ENCODE data around the gene ARHGAP1.

The ARHGAP1 gene

DNA sequence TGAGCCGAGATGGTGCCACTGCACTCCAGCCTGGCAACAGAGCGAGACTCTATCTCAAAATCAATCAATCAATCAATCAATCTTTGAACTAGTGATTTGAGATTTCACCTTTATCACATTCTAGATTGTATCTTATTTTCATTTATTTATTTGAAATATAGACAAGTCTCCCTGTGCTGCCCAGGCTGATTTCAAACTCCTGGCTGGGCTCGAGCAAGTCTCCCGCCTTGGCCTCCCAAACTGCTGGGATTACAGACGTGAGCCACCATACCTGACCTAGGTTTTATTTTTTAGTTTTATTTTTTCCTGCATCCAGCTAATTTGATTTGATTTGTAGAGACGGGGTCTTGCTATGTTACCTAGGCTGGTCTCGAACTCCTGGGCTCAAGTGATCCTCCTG, 35.7 kb upstream of the ARHGAP1 start:
- H3K36me3 ChIP-seq (replicated peaks): peaks cover 5% of the 10 kb centered on the region
- in situ Hi-C loops (cut with HindIII; ENCODE audit: low pct_ligation_motif_present, low sequenced_read_pairs): no loop called here
- H3K27ac ChIP-seq: no peak overlapping the region
- no peaks in the 10 kb centered on the region for H3K27me3 ChIP-seq (replicated peaks)
- DNase-seq: no peak
- TF ChIP-seq, protein P1, sequence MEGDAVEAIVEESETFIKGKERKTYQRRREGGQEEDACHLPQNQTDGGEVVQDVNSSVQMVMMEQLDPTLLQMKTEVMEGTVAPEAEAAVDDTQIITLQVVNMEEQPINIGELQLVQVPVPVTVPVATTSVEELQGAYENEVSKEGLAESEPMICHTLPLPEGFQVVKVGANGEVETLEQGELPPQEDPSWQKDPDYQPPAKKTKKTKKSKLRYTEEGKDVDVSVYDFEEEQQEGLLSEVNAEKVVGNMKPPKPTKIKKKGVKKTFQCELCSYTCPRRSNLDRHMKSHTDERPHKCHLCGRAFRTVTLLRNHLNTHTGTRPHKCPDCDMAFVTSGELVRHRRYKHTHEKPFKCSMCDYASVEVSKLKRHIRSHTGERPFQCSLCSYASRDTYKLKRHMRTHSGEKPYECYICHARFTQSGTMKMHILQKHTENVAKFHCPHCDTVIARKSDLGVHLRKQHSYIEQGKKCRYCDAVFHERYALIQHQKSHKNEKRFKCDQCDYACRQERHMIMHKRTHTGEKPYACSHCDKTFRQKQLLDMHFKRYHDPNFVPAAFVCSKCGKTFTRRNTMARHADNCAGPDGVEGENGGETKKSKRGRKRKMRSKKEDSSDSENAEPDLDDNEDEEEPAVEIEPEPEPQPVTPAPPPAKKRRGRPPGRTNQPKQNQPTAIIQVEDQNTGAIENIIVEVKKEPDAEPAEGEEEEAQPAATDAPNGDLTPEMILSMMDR (IDR thresholded peaks at IDR 0.05; ENCODE audit: low read depth, low read length, missing control alignments): no peak
- H3K4me3 ChIP-seq (ENCODE audit: low read depth, low read length): no peak overlapping the region

DNA sequence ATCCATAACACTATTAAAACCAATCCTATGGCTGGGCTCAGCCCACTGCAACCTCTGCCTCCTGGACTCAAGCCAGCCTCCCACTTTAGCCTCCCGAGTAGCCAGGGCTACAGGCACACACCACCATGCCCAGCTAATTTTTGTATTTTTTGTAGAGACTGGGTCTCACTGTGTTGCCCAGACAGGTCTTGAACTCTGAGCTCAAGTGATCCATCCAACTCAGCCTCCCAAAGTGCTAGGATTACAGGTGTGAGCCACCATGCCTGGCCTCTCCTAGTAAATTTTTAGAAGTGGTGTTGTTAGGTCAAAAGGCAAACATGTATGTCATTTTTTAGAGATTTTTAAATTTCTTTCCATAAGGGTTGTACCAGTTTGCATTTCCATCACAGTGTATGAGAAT, 32.8 kb upstream of the ARHGAP1 start:
- in situ Hi-C loops (cut with HindIII; ENCODE audit: low pct_ligation_motif_present, low sequenced_read_pairs): no loop called here
- H3K4me3 ChIP-seq (ENCODE audit: low read depth, low read length): no peak overlapping the region

DNA sequence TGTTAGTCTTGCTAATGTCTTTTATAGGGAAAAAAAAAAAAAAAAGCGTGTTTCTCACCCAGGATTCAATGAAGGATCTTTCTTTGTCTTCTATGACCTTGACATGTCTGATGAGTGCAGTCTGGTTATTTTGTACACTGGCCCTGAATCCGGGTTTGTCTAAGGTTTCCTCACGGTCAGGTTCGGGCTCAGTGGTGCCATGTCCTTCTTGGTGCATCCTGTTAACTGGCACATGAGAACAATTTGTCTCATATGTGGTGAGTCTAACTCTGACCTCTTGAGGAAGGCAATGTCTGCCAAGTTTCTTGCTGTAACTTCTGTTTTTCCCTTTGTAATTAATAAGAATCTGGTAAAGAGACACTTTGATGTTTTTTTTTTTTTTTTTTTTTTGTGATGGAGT, 31.1 kb upstream of the ARHGAP1 start:
- TF ChIP-seq, protein P1 (IDR thresholded peaks at IDR 0.05; ENCODE audit: low read depth, low read length, missing control alignments): no peak
- in situ Hi-C loops (cut with HindIII; ENCODE audit: low pct_ligation_motif_present, low sequenced_read_pairs): no loop called here
- H3K36me3 ChIP-seq (replicated peaks): no peaks in the 10 kb centered on the region
- H3K27me3 ChIP-seq (replicated peaks): no peaks in the 10 kb centered on the region
- DNase-seq: no peak
- H3K4me3 ChIP-seq (ENCODE audit: low read depth, low read length): no peak overlapping the region
- H3K27ac ChIP-seq: no peak overlapping the region

More for the DNA sequence above, 32.8 kb upstream of the ARHGAP1 start:
- Histone ChIP-seq H3K27ac (no peak overlapping the region), H3K36me3 (replicated peaks) (no peaks in the 10 kb centered on the region), H3K27me3 (replicated peaks) (no peaks in the 10 kb centered on the region)
- TF ChIP-seq, protein P1 (IDR thresholded peaks at IDR 0.05; ENCODE audit: low read depth, low read length, missing control alignments): no peak
- no peak for DNase-seq

DNA sequence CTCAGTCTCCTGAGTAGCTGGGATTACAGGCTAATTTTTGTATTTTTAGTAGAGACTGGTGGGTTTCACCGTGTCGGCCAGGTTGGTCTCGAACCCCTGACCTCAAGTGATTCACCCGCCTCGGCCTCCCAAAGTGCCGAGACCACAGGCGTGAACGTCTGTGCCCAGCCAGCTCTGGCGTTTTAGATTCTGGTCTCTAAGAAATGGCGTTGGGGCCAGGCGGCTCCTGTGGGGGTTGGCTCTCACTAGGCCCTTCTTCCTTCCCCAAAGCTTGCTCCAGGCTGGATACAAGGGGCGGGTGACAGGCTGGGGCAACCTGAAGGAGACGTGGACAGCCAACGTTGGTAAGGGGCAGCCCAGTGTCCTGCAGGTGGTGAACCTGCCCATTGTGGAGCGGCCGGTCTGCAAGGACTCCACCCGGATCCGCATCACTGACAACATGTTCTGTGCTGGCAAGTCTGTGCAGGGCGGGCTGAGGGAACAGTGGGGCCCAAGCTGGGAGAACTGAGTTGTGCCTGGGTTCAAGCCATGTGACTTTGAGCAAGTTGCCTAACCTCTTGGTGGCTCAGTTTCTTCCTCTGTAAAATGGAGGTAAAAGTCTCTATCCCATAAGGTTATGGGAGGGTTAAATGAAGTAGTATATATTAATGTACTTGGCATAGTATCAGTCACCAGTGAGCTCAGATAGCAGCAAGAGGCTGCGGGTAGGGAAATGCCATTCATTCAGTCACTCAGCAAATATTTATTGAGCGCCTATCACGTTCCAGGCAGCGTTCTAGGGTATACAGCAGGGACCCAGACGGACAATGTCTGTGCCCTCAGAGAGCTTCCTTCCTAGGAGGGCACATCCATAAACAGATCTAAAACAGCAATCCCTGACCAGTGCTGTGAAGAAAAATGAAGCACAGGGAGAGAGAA, 28.9 kb upstream of the ARHGAP1 start:
- in situ Hi-C loops (cut with HindIII; ENCODE audit: low pct_ligation_motif_present, low sequenced_read_pairs): no loop called here
- no peak overlapping the region for H3K27ac ChIP-seq
- no peaks in the 10 kb centered on the region for H3K36me3 ChIP-seq (replicated peaks)
- TF ChIP-seq, protein P1 (IDR thresholded peaks at IDR 0.05; ENCODE audit: low read depth, low read length, missing control alignments): no peak
- H3K4me3 ChIP-seq (ENCODE audit: low read depth, low read length): no peak overlapping the region
- H3K27me3 ChIP-seq (replicated peaks): no peaks in the 10 kb centered on the region
- no peak for DNase-seq

DNA sequence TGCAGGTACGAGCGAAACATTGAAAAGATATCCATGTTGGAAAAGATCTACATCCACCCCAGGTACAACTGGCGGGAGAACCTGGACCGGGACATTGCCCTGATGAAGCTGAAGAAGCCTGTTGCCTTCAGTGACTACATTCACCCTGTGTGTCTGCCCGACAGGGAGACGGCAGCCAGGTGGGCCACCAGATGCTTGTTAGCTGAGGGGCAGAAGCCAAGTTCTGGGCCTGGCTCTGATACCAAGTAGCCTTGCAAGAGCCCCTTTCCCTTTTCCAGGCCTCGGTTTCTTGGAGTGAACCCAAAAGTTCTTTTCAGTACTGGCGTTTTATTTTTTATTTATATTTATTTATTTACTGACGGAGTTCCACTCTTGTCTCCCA, 28.2 kb upstream of the ARHGAP1 start:
- DNase-seq: no peak
- TF ChIP-seq, protein P1 (IDR thresholded peaks at IDR 0.05; ENCODE audit: low read depth, low read length, missing control alignments): no peak
- in situ Hi-C loops (cut with HindIII; ENCODE audit: low pct_ligation_motif_present, low sequenced_read_pairs): no loop called here
- Histone ChIP-seq H3K27ac (no peak overlapping the region), H3K36me3 (replicated peaks) (no peaks in the 10 kb centered on the region), H3K4me3 (ENCODE audit: low read depth, low read length) (no peak overlapping the region), H3K27me3 (replicated peaks) (no peaks in the 10 kb centered on the region)
